GM12801 (cell line): Measurements from ENCODE around the gene LRRC2.

ENCODE experiments used
- TF ChIP-seq, protein P1 (sequence below): IDR thresholded peaks from one replicate; pipeline ENCODE4 v1.5.1; 2011; ENCODE audit warnings: control low read depth; ENCODE audit not compliant: insufficient read length; ENCODE audit errors: extremely low read depth

The LRRC2 gene

DNA sequence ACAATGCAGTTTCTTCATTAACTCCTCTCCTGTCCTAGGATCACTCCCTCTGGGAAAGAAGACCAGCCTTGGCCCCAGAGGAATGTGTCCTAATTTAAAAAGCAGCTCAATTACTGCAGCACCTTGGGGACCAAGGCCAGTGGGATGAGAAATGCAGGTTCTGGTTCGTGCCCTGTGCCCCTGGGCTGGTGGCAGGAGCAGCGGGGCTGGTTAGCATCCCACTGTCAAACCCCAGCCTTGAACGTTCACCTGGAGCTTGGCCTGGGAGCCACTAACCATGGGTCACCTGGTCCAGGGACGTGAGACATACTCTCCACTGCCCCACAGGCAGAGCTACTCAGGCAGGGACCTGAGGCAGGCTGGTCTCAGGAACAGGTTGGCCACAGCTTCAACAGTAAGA lies 76.7 kb downstream of the LRRC2 start:
- TF ChIP-seq, protein P1, sequence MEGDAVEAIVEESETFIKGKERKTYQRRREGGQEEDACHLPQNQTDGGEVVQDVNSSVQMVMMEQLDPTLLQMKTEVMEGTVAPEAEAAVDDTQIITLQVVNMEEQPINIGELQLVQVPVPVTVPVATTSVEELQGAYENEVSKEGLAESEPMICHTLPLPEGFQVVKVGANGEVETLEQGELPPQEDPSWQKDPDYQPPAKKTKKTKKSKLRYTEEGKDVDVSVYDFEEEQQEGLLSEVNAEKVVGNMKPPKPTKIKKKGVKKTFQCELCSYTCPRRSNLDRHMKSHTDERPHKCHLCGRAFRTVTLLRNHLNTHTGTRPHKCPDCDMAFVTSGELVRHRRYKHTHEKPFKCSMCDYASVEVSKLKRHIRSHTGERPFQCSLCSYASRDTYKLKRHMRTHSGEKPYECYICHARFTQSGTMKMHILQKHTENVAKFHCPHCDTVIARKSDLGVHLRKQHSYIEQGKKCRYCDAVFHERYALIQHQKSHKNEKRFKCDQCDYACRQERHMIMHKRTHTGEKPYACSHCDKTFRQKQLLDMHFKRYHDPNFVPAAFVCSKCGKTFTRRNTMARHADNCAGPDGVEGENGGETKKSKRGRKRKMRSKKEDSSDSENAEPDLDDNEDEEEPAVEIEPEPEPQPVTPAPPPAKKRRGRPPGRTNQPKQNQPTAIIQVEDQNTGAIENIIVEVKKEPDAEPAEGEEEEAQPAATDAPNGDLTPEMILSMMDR, result no peak

DNA sequence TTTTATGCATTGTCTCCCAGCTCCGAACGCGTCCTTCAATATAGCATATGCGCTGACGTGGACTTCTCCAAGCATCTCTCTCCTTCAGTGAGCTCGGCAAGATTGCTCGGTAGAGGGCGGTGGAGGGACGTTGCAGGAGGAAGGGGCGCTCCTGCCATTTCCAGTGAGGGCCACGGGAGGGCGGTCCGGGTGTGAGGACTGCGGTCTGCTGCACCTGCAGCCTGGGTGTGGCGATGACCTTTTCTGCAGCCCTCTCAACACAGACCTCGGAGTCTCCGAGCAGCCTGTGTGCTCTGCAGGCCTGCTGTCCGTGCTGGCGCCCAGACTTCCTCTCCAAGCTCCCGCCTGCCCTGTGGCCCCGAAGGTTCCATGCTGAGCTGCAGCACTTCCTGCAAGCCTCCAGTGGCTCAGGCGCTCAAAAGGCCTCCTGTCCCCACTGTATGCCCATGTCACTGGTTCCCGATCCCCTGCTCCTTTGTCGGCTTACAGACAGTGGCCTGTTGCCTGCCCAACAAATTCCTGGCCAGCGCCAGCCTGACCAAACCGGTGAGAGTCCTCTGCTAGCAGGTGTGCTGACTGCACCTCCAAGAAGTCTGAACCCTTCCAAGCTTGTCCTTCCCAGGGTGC lies 77.3 kb downstream of the LRRC2 start:
- TF ChIP-seq, protein P1, result peak; percentile 96

DNA sequence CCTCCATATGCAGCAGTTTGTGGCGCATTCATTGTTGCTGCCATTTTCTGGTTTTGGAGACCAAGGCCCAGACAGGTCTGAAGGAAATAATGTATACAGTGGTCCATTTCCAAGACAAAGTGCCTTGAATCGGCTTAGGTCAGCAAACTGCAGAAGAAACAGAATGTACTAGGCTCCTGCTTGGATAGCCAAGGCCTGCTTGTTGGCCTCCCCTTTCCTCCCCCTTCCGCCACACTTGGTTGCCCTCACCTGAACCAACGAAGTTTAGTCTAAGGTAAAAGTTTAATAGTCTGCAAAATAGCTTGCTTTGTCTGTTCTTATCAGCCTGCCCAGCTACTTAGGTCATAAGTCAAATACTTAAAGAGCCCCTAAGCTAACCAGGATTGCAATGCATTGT lies 80.3 kb downstream of the LRRC2 start:
- TF ChIP-seq, protein P1, result no peak

DNA sequence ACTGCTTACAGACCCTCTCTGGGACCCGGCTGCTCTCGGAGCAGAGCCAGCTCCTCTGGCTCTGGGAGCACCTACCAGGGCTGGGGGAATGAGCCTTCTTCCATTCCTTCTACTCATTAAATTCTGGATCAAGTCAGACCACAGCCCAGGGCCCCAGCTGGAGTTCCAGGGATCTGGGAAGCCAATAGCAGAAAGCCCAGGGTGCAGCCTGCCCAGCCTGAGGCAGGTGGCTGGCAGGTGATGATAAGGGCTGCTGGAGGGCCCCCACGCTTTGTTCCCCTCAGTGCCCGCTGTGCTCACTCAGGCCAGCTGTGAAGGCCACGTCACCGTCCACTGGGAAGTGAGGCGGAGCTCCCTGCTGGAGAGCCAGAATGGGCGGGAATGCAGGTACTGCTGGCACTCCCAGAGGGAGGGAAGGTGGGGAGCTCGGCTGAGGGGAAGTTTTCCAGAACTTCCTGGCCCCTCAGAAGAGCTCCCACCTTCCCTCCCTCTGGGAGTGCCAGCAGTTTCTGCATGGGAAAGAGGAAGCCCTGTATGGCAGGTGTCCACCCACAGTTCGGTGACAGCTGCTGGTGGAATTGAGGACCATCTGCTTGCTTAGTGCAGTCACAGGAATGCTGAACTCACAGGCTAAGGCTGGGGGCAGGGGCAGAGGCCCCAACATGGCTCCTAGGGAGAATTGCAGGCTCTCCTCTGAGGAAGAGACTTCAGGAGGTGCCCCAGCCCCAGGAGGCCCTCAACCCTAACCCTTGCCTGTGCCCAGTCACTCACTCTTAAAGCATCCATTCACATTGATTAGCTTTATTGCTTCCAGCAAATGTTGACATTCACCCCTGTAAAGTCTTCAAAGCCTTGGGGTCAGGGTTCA lies 81.0 kb downstream of the LRRC2 start:
- TF ChIP-seq, protein P1, result no peak

DNA sequence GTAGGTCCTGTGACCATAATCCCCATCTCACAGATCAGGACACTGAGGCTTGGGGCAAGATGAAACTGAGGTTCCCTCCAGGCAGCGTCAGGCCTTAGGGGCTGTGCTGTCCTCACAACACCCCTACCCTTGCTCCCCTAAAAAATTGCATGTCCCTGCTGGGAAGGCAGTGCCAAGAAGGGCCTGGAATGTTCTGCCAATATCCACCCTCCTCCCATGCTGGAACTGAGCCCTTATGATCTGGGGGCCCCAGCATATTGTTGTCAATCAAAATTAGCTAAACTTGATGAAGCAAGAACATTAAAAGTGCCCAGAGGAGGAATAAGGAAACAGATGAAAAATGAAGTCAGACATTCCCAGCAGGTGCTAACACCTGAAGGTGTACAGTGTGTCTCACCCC lies 81.7 kb downstream of the LRRC2 start:
- TF ChIP-seq, protein P1, result no peak

DNA sequence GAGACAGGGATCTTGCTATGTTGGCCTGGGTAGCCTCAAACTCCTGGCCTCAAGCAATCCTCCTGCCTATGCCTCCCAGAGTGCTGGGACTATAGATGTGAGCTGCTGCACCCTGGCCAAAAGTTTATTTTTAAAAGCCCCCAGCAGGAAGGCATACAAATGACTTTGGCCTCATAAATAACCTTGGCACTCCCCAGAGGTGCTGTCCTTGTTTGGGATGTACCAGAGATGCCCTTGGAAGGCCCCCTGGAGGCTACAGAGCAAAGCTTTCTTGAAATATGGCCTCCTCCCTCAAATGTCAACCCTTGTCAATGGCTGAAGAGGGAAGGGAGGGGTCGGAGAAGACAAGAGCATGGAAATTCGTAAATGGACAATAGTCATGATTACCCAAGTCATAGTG lies 82.3 kb downstream of the LRRC2 start:
- TF ChIP-seq, protein P1, result no peak

DNA sequence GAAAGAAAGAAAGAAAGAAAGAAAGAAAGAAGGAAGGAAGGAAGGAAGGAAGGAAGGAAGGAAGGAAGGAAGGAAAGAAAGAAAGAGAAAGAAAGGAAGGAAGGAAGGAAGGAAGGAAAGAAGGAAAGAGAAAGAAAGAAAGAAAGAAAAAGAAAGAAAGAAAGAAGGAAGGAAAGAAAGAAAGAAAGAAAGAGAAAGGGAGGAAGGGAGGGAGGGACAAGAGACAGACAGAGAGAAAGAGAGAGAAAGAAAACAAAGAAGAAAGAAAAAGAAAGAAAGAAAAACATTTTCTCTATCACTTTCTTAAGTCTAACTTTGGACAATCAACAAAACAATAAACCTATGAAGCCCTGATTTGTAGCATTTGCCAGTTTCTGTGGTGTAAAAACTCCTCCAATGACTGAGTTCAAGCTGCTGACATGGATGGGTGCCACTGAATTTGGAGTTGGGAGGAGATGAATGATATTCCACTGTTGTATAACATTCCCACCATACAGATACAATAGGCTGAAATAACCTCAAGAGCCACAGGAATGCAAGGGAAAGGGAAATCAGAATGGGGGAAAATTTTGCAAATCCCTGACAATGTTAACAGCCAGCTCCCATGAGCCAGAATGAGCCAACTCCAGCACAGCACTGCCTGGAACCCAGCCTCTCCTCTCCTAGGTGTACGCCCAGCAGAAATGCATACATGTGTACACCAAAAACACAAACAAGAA lies 83.3 kb downstream of the LRRC2 start:
- TF ChIP-seq, protein P1, result no peak
